ENCODE measurements around the gene FUT7.

The FUT7 gene

GRCh38 chr9:137032858-137033257, 970 bp upstream of the FUT7 start:
- DNase-seq, result no peak

DNA sequence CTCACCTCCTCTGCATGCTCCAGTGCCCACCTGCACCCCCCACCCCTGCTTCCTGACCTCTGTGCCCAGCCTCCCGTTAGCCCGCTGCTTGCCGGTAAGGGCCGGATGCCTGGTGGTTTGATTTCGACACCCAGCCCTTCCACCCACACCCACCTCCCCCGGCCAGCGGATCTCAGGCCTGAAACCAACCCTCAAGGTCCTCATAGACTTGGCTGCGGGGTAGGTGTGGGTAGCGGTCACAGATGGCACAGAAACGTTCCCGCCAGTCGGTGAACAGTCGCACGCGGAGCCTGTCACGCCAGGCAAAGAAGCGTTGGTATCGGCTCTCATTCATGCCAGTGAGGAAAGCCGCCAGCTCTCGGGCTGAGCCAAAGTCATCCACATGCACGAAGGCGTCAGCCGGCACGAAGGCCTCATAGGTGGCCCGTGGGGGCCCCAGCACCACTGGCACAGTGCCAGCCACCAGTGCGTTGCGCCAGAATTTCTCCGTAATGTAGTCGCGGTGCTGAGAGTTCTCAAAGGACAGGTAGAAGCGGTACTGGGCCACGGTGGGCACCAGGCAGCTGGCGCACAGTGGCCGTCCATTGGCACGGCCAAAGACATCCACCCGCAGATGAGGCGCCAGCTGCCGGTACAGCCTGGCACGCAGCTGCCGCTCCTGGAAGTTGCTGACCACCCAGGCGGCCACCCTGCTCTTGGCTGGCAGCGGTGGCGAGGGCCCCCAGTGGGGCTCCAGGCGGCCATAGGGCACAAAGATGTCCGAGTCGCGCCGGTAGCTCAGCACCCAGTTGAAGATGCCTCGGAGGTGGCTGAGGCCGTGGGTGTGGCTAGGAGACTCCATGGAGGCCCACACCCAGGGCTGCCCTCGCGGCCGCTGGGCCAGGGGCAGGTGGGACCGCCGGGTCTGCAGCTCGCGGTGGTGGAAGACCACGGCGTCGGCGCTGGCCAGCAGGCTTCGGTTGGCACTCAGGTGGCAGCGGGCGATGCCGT, 1.1 kb downstream of the FUT7 start:
- DNase-seq, result peak; percentile 52 to 57

DNA sequence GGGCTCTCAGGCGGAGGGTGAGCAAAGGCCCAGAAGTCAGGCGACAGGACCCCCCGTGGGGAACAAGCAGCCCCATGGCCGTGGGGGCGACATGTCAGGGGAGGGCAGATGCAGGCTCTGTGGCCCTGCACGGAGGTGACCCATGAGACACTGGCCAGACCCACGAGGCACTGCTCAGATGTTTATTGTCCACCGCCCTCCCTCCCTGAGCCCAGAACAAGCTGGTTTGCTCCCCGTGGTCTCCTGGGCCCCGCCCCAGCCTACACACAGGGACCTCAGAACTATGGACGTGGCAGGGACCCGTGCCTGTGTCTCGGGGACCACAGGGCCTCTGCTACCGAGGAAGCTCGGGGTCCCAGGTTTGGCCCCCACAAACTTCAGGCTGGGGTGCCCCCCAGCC, 1.9 kb downstream of the FUT7 start:
- DNase-seq, result no peak

GRCh38 chr9:137029058-137029936, 2.6 kb downstream of the FUT7 start:
- peak; percentile 85 for DNase-seq

GRCh38 chr9:137028263-137029057, 3.4 kb downstream of the FUT7 start:
- peak; percentile 69 to 75 for DNase-seq

DNA sequence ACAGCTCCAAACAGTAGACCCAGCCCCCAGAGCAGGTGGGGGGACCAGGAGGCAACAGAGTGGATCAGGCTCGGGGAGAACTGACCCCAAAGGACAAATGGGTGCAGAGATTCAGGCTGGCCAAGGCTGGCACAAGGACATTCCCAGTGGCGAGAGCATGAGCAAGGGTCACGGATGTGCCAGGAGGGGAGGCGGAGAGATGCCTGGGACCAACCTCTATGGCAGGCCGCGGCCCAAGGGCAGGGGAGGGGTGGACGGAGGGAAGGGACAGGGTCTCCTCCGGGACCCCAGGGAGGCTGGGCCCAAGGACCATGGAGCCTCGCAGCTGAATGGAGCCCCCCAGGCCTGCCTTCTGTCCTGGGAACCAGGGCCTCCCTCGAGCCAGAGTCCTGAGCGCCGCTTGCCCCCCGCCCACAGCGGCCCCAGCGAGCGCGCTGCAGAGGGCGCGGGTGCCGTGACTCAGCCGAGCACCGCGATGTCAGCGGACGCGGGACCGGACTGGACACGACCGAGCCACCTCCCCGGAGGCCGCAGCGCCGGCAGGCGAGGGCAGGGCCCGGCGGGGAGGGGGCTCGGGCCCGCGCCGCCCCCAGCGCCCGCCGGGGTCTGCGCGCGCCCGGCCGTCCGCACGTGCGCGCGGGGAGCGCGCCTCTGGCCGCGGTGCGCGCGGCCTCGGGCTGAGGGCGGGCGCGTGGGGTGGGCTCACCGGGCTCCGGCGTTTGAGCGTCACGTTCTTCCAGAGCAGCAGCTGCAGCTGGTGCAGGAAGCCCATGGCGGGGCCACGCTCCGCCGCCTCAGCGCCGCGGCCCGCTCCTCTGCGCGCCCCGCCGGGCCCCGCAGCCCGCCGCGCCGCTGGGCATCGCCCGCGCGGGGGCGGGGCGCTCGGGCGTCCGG, 4.3 kb downstream of the FUT7 start, which contains the start of gene ABCA2:
ABCA2 (minus strand) TSS at position 869 of the 894 bp plus-strand sequence; CDS start at position 772, 97 bp downstream.
- no peak for DNase-seq

- no peak for DNase-seq
Observed at GRCh38 chr9:137026828-137027227, 5.1 kb downstream of the FUT7 start.

DNA sequence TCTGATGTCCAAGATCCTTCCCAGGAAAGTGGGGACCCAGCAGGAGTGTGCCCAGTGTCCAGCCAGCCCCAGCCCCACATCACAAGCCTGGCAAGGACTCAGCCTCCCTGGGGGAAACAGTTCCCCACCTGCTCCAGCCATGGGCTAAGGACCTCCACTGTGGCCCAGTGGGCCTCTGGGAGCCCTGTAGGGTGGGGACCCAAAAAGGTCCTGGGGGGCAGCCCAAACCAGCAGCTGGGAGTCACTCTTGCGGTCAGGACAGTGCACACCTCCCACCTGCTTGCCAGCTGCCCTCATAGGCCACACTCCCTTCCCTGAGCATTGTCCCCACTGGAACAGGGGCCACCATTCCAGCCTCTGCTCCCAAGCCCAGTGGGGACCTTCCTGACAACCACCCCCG, 5.5 kb downstream of the FUT7 start:
- DNase-seq, result no peak

GRCh38 chr9:137025517-137025966, 6.3 kb downstream of the FUT7 start:
- no peak for DNase-seq

DNA sequence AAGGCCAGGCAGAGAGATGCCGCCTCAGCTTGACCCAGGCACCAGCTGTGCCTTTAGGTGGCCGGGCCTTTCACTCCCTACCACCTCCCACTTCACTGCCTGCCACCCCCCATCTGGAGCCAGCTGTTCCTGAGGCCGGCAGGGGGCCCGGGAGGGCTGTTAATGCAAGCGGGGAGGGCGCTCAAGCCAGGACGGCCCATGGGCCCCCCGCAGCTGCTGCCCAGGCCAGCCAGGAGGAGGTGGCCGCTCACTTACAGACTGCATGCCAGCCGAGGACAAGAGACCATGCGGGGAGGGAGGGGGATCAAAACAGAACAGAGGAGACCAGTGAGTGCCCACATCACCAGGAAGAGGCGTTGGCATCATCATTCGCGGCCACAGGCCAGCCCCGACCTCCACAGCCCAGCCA, 8.3 kb downstream of the FUT7 start:
- no peak for DNase-seq

DNA sequence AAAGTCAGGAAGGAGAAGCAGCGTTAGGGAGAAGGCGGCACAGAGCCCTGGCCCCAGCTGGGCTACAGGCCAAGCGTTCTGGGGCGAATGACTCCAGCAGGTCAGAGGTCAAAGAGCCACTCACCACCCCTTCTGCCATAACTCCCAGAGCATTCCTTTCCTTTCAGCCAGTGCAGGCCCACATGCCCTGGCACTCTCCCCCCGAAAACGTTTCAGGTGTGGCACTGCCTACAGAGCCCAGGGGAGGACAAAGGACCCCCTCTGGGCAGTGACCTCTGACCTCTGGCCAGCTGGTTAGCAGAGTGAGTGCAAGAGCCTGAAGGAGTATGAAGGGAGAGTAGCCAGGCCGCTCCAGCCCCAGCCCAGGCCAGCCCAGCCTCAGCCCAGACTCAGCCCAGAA, 8.7 kb downstream of the FUT7 start:
- DNase-seq, result no peak

DNA sequence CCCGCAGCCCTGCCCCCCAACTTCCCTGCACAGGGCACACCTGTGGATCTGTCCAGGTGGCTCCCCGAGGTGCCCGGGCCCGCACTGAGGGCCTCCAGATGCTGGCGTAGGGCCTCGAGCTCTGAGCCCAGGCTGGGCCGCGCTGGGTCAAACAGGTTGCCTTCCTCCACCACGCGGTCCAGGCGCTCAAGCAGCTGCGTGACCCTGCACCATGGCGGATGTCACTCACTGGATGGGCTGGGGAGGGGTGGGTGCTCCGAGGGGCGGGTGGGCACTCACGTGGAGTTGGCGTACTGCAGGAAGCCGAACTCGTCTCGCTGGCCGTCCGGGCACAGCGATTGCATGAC, 9.3 kb downstream of the FUT7 start:
- no peak for DNase-seq

- peak; percentile 77 to 84 for DNase-seq
Observed at GRCh38 chr9:137021979-137022661, 9.8 kb downstream of the FUT7 start.

- DNase-seq, result no peak
Observed at GRCh38 chr9:137021568-137021978, 10.3 kb downstream of the FUT7 start.

- no peak for DNase-seq
Observed at GRCh38 chr9:137020771-137021567, 10.9 kb downstream of the FUT7 start.

- DNase-seq, result no peak
Observed at GRCh38 chr9:137019891-137020683, 11.8 kb downstream of the FUT7 start.

GRCh38 chr9:137018761-137019559, 12.9 kb downstream of the FUT7 start:
- DNase-seq, result no peak

- DNase-seq, result no peak
Observed at GRCh38 chr9:137017791-137018497, 13.9 kb downstream of the FUT7 start.

All from stimulated activated CD4-positive, alpha-beta T cell treated with anti-CD3 and anti-CD28 coated beads, Interleukin-2, amount 100 ng/mL, for 24 hours (primary cell).